NCI-H2081 treated with DMSO at 0.1 percent for 48 hours (cell line): Measurements from ENCODE around the gene TUT4.
"Not testable (repeated sequence)": the region's sequence is repeated elsewhere in the genome, so short reads cannot be mapped to it uniquely, and the experiment has no call there.

Experiments used
- DNase-seq: peaks from one replicate; lab custom pipeline; 2025; lab: John Stamatoyannopoulos, UW

TUT4 gene, protein sequence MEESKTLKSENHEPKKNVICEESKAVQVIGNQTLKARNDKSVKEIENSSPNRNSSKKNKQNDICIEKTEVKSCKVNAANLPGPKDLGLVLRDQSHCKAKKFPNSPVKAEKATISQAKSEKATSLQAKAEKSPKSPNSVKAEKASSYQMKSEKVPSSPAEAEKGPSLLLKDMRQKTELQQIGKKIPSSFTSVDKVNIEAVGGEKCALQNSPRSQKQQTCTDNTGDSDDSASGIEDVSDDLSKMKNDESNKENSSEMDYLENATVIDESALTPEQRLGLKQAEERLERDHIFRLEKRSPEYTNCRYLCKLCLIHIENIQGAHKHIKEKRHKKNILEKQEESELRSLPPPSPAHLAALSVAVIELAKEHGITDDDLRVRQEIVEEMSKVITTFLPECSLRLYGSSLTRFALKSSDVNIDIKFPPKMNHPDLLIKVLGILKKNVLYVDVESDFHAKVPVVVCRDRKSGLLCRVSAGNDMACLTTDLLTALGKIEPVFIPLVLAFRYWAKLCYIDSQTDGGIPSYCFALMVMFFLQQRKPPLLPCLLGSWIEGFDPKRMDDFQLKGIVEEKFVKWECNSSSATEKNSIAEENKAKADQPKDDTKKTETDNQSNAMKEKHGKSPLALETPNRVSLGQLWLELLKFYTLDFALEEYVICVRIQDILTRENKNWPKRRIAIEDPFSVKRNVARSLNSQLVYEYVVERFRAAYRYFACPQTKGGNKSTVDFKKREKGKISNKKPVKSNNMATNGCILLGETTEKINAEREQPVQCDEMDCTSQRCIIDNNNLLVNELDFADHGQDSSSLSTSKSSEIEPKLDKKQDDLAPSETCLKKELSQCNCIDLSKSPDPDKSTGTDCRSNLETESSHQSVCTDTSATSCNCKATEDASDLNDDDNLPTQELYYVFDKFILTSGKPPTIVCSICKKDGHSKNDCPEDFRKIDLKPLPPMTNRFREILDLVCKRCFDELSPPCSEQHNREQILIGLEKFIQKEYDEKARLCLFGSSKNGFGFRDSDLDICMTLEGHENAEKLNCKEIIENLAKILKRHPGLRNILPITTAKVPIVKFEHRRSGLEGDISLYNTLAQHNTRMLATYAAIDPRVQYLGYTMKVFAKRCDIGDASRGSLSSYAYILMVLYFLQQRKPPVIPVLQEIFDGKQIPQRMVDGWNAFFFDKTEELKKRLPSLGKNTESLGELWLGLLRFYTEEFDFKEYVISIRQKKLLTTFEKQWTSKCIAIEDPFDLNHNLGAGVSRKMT (N-terminal part only)

DNA sequence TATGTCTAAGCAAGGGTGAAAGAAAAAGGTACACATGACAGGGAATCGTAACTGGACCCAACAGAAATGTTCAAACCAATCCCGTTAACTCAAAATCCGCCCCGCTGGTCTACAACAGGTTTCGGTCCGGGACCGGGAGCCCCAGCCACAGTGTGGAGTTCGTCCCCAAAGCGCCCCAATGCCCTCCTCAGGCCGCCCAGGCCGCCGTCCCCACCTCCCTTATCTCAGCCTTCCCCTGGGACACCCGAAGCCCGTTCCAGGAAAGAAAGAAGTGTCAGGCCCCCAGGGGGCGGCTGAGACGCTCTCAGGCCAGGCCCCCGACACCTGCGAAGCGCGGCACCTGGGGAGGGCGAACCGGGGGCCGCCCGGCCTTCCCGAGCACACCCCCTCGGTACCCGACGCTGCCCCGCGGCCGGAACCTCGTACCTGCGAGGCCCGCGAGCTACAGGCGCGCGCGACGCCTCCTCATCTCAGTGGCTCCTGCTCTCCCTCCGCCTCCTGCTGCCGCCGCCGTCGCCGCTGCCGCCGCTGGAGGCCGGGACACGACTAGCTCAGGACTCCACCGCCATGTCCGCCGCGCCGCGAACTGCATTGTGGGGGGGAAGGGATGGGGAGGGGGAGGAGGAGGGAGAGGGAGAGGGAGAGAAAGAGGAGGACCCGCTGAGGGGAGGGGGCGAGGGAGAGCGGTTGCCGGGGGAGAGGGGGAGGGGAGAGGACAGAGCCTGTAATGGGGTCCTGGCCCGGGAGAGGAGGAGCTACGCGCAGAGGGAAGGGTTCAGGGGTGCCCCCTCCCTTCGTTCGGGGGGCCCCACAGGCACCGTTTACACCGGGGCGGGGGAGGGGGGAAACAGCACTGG, at the start of gene TUT4:
Gene TUT4 (minus strand): TSS at position 588 of the 857 bp plus-strand sequence. CDS start 26,812 bp downstream, outside the sequence.
- DNase-seq = no peak

DNA sequence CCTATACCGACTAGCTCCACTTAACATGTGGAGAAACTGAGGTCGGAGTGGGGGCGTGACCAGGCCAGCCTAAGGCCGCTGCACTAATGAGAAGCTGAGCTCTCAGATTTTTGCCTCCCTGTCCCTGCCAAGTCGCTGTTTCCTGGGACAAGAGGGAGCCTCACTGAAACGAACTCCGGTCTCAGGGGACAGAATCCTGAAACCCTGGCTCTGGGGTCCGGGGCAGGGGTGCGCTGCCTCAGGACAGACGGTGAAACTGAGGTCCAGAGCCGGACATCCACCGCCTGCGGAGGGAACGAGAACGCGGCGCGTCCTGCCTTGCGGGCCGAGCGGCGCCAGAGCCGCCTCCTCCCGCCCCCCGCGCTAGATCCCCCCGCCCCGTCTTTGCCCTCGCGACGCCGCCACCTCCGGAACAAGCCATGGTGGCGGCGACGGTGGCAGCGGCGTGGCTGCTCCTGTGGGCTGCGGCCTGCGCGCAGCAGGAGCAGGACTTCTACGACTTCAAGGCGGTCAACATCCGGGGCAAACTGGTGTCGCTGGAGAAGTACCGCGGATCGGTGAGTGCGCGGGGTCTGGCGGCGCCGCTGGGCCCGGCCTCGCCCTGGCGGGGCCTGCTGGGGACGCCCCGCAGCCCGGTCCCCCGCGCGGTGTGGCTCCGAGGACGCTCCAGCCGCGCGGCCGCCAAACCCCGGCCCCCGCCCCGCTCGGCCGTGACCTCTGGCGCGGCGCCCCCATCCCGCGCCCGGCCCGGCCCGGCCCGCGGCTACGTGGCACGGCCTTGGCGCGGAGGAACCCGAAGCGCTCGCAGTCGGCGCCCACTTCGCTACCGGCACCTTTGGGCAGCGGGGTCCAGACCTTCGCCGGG, 49.3 kb upstream of the TUT4 start, which contains the start of gene GPX7:
Gene GPX7 (plus strand): TSS at position 381 of the 865 bp plus-strand sequence. CDS start 39 bp downstream, at position 420.
- DNase-seq = no peak

DNA sequence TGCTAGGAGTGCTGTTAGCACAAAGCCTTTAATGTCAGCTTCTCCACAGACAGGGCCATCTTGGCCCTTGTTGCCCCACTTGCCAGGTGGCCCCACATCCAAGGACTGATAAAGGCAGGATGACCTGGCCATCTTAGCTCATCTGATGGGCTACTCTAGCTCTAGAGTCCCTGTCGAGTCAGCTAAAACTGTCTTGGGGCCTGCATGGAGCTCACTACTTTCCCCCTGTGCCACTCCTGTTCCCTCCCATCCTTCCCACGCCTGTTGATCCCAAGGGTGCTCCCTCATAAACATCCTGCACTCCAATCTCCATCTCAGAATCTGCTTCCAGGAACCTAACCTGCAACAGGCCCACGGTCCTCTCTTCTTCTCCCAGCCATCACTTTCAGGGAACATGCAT, 48.6 kb upstream of the TUT4 start:
- DNase-seq = no peak

DNA sequence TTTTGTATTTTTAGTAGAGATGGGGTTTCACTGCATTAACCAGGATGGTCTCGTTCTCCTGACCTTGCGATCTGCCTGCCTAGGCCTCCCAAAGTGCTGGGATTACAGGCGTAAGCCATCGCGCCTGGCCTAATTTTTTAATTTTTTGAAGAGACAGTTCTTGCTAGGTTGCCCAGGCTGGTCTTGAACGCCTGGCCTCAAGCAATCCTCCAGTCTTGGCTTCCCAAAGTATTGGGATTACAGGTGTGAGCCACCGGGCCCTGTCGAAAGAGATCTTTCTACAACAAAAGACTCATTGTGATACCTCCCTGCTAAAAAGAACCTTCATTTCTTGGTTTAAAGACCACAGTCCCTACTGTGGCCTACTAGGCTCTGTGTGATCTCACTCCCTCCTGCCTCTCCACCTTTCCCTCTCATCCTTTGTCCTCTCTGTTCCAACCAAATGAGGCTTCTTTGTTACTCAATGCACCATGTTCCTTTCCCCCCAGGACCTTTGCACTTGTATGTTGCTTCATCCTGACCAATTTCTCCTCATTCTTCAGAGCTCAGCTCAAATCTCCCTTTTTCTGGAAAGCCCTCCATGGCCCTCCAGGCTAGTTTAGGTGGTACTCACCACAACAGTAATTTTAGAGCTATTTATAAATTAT, 47.8 kb upstream of the TUT4 start:
- DNase-seq = no peak

DNA sequence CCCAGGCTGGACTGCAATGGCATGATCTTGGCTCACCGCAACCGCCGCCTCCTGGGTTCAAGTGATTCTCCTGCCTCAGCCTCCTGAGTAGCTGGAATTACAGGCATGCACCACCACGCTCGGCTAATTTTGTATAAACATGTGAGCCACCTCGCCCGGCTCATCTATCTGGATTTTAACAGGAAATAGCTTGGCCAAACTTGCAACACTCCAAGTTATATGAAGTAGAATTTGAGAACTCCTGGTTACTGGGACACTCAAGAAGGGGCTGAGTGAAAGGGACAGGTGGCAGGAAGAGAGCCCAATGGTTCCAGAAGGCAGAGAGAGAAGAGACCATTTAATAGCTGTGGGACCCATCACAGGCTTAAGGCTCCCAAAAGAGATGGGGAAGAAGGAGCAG, 46.3 kb upstream of the TUT4 start:
- no peak for DNase-seq

DNA sequence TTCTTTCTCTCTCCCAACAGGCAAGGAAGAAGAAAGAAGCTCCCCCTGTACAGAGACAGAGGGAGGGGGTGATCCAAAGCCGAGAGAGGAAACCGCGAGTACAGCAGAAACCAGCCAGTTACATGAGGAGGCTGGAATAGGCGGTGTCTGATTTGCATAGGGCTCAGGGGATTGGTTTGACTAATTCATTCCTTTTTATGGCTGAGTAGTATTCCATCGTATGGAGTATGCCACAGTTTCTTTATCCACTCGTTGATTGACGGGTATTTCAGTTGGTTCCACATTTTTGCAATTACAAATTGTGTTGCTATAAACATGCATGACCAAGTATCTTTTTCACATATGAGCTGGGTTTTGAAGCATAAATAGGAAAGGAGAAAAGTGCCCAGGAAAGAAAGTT, 45.8 kb upstream of the TUT4 start:
- no peak for DNase-seq

DNA sequence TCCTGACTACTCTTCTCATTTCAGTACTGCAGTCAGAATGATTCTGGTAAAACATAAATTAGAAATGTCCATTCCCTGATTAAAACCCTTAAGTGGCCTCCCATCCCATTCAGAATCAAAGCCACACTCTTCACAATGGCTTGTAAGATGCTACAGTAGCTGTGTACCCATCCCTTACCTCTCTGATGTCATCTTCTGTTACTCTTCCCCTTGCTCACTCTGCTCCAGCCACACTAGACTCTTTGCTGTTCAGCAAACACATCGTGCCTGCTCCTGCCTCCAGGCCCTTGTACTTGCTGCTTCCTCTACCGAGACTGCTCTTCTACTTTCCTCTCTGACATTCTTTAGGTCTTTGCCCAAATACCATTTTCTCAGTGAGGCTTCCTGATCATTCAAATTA, 45.0 kb upstream of the TUT4 start:
- DNase-seq = no peak

DNA sequence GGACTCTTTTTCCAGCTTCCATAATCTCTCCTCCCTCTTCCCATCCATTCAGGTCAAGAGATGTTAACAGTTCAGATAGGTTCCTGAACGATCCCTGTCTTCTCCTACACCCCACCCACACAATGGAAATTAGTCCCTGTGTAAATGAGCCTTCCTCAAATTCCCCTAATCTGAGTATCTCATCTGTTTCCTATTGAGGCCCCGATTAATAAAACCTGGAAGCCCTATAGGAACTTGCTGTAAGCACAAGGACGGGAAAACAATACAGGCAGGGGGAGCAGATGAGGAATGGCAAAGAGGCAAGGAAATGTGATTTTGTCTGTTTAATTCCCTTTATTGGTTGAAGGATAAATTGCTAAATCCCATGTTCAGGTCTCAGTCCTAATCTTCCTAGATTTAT, 42.2 kb upstream of the TUT4 start:
- DNase-seq = no peak

DNA sequence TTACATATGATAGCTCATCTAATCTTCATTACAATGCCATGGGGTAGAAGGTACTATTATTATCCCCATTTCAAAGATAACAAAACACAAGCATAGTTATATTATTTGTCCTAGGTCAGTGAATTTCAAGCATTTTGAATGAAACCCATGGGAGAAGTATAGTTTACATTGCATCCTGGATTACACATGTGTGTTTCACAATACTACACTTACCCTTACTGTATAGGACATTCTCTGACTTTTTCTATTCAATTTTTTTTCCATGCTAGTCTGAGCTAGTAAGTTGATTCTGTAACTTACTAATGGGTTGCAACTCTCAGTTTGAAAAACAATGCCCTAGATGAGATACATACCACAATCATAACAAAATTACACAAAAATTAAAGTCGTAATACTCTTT, 40.6 kb upstream of the TUT4 start:
- no peak for DNase-seq

DNA sequence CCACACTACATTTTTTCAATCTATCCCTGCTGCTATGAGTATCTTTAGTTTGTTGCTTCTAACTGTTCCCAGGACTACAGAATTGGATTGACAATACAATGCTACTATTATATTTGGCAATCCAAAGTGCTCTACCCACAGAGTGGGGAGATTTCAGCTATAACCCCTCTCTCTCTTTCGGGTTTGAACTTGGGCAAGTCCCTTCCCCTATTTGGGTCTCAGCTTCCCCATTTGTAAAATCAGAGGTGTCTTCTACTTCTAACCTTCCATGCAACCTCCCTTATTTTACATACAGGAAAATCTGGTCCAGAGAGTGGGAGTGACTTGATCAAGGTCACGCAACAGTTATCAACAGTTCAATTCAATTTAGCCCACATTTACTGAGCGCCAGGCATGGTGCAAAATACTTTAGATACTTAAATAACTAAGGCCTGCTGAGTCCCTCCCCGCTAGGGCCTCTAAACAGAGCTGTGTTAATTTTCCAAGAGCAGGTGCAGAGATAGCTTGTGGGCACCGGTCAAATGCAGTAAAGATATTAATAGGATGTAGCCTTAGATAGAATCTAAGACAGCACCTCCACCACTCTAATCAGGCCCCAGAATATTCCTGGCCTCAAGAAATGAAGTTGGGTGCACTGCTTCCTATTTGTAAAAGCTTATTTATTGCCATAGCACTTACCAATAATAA, 39.9 kb upstream of the TUT4 start:
- no peak for DNase-seq

DNA sequence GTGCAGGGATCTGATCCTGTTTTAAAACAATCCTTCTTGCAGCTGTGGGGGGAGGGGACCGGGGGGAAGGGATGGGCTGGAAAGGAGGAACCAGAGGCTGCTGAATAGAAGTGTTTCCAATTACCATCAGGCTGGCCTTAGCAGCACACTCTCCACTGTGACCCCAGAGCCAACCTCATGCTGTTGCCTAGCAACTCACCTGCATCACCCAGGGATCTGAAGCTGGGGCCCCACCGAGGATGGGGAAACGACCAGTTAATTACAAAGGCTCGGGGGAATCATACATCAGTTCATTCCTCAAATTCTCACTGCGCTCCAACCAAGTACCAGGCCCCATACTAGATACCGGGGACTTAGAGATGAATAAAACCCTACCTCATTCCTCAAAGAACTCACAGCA, 37.4 kb upstream of the TUT4 start:
- no peak for DNase-seq

DNA sequence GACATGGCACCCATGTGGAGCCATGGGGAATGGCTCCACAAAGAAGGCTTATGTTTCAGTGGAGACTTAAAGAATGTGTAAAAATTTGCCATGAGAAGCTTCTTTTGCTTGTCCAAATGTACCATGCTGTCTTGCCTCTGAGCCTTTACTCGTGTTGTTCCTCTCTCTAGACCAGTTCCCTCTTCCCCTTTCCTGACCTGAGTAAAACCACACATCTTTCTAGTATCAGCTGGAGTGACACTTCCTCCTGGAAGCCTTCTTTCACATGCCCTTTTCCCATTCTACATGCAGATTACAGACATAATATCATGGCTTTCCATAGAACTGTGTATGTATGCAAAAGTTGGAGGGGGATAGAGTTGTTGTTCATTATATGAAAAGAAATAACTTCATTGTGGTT, 35.6 kb upstream of the TUT4 start:
- DNase-seq = no peak

DNA sequence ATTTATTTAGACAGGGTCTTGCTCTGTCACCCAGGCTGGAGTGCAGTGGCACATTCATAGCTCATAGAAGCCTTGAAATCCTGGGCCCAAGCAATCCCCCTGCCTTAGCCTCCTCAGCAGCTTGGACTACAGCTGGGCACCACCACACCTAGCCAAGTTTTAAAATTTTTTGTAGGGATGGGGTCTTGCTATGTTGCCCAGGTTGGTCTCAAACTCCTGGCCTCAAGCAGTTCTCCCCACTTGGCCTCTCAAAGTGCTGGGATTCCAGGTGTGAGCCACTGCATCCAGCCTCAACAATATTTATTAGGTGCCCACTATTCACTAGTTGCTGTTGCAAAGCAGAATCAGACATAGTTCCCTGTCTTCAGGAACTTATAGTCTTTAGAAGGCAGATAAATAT, 35.1 kb upstream of the TUT4 start:
- no peak for DNase-seq

DNA sequence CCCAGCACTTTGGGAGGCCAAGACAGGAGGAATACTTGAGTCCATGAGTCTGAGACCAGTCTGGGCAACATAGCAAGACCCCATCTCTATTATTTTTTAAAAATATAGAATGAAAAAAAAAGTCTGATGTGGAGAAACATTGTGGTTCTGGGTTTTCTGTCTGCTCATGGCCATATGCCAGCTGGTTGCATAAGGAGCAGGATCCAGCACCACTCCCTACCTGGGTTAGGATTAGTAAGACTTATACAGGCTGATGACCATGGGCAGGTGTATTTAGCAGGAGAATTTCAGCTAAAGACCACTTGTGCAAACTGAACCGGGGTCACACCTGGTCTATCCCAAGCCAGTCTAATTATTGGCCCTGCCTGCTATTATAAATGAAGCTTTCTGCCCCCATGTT, 32.6 kb upstream of the TUT4 start:
- DNase-seq = no peak

DNA sequence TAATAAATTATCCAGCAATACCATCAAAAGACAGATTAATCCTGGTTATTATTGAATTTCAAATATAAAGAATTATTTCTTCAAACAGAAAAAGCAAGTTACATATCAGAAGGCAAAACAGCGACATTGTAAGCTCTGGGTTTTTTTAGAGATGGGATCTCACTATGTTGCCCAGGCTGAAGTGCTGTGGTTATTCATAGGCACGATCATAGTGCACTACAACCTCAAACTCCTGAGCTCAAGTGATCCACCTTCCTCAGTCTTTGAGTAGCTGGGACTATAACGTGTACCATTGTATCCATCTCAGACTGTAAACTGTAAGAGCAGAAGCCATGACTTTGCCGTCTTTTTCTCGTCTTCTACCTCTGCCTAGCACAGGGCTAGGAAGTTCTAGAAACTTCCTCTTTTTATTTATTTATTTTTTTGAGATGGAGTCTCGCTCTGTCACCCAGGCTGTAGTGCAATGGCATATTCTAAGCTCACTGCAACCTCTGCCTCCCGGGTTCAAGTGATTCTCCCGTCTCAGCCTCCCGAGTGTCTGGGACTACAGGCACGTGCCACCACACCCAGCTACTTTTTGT, 29.3 kb upstream of the TUT4 start:
- no peak for DNase-seq

DNA sequence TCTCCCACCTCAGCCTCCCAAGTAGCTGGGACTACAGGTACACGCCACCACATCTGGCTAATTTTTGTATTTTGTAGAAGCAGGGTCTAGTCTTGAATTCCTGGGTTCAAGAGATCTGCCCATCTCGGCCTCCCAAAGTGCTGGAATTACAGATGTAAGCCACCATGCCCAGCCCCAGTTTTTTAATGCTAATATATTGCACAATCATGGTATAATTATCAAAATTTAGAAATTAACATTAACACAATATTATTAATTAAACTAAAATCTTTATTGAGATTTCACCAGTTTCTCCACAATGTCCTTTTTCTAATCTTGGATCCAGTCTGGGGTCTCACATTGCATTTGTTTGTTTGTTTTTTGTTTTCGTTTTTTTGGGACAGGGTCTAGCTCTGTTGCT, 27.4 kb upstream of the TUT4 start:
- no peak for DNase-seq

DNA sequence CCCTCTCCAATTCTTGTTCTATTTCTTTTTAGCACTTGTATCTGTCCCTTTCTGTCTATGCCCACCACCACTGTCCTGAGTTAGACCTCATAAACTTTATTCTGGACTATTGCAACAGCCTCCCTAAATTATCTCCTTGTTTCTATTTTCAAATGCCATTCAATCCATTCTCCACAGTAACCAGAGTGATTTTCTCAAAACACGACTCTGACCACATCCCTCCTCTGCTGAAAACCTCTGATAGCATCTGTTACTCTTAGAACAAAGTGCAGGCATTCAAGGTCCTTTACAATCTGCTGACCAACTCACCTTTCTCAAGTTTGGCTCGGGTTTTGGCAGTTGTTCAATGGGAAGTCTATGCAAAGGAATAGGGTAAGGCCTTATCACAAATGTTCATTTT, 26.5 kb upstream of the TUT4 start:
- no peak for DNase-seq

DNA sequence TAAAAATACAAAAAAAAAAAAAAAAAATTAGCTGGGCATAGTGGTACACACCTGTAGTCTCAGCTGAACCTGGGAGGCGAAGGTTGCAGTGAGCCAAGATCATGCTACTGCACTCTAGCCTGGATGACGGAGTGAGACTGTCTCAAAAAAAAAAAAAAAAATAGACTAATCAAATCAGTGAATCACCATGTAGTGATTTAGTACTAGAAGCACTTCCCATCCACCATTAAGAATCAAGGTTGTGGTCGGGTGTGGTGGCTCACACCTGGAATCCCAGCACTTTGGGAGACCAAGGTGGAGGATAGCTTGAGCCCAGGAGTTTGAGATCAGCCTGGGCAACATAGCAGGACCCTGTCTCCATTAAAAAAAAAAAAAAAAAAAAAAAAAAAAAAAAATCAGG, 25.2 kb upstream of the TUT4 start:
- DNase-seq = not testable (repeated sequence)

DNA sequence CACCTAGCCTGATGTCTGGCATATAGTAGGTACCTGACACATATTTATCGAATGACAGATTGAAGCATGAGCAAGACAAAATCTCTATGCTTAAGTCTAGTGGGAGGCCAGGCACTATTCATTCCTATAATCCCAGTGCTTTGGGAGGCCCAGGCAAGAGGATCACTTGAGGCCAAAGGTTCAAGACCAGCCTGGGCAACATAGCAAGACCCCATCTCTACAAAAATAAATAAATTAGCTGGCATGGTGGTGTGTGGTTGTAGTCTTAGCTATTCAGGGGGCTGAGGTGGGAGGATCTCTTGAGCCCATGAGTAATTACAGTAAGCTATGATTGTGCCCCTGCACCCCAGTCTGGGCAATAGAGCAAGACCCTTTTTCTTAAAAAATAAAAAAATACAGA, 23.2 kb upstream of the TUT4 start:
- DNase-seq = no peak
